Measurements from ENCODE around the gene POU3F1.

POU3F1 gene

GRCh38 chr1:38004284-38005108 lies 42.1 kb downstream of the POU3F1 start:
- no peak for DNase-seq (ENCODE audit: low read depth in 2 of 2)

DNA sequence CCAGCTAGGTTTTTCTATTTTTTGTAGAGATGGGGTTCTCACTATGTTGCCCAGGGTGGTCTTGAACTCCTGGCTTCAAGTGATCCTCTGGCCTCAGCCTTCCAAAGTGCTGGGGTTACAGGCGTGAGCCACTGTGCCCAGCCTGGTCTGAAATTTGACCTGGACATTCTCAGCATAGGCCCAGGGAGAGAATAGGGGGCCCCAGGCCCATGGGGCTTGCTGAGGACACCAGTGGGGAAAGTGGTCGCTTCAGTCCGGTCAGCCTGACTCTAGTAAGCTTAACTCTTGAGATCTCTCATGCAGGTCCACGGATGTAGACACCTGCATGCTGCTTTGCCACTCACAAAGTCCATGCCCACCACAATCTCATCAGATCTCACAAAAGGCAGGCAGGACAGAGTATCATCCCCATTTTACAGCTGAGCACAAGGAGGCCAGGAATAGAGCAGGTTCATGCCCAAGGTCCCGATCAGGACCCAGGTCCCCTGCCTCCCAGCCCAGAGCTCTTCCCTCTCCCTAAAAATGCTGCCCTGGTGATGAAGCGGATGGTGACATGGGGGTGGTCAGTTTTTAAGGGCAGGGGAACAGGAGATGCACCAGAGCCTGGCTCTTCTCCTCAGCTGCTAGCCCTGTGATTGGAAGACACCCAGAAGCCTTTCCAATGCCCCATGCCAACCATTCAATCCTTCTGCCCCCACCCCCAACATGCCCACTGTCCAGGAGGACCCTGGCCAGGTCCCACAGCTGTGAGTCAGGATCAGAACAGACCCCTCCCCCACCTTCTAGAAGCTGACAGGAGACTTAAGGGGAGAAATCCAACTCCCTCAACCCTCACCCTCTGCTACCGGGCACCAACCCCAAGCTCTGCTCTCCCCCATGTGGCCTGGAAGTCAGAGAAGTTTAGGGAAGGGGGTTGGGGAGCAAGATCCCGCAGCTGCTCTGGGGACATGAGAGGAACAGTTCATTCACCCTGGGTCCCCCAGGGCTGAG lies 43.0 kb downstream of the POU3F1 start:
- DNase-seq (ENCODE audit: low read depth in 2 of 2), result no peak

DNA sequence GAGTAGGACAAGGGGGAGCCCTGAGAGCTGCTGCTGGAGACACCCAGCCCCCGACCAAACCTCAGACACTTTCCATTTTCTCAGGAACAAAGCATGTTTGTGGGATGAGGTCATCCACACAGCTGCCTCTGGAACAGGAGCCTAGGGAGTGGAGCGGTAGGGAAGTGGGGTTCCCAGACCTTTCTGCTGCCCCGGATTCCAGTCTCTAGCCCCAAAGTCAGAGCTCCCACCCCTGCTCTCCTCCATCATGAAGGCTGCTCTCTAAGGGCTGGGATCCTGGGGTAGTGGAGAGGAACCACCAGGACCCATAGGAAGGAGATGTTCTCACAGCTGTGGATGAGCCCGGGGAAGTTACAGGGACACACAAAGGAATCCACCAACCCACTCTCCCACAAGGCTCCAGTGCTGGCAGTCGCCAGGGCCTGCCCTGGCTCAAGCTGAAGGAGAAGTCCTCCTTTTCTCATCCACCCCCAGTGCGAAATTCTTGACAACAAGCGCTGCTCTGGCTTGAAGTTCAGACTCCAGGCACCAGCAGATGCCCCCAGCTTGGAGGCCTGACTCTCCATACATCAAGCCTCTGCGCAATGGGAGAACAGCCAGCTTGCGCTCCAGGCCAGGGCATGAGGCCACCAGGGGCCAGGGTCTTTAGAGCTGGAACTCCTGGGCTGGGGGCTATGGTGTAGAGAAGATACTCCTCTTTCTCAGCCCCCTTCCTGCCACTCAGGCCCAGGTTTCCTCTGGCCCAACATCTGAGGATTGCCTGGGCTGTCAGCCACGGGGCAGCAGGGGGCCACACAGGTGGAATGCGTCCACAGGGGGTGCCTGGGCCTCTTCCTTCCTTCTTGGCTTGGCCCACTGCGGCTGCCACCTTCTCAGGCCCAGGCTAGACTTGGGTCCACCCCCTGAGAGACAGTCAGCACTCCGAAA lies 45.8 kb downstream of the POU3F1 start:
- no peak for DNase-seq (ENCODE audit: low read depth in 2 of 2)

DNA sequence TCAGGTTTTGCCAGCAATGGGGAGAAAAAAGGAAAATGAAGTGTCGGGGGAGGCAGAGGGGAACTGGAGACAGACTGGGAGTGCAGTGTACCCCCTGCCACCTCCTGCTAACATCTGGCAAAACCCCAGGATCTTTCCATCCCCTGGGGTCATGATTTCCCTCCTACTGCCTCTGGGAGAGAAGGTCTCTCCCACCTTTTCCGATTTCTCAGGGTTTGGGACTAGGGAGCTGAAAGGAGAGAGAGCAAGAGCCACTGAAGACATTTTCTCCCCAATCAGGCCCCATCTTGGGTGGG lies 46.4 kb downstream of the POU3F1 start:
- no peak for DNase-seq (ENCODE audit: low read depth in 2 of 2)

GRCh38 chr1:37999430-38000232 lies 47.0 kb downstream of the POU3F1 start:
- no peak for DNase-seq (ENCODE audit: low read depth in 2 of 2)

DNA sequence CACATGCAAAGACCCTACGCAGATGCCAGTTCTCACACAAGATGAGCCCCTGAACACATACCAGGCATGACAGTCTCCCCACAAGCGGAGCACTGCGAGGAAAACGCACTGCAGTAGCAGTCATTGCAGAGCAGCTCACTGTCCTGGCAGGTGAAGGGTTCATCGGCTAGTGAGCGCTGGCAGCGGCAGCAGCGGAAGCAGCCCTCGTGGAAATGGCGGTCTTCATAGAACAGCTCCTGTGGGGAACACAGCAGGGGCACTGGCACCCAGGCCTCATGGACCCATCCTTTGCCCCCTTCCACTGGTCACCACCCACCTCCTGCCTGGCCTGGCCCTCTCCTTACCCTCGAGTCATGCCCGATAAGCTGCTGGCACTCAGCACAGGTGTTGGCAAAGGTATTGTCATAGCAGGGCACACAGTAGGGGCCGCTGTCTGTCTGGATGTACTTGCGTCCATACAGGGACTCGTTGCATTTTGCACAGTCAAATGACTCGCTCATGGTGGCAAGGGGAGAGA lies 47.6 kb downstream of the POU3F1 start:
- DNase-seq (ENCODE audit: low read depth in 2 of 2), result no peak

- no peak for DNase-seq (ENCODE audit: low read depth in 2 of 2)
Observed at GRCh38 chr1:37998089-37998808, 48.3 kb downstream of the POU3F1 start.

- no peak for DNase-seq (ENCODE audit: low read depth in 2 of 2)
Observed at GRCh38 chr1:37997256-37998088, 49.1 kb downstream of the POU3F1 start.

DNA sequence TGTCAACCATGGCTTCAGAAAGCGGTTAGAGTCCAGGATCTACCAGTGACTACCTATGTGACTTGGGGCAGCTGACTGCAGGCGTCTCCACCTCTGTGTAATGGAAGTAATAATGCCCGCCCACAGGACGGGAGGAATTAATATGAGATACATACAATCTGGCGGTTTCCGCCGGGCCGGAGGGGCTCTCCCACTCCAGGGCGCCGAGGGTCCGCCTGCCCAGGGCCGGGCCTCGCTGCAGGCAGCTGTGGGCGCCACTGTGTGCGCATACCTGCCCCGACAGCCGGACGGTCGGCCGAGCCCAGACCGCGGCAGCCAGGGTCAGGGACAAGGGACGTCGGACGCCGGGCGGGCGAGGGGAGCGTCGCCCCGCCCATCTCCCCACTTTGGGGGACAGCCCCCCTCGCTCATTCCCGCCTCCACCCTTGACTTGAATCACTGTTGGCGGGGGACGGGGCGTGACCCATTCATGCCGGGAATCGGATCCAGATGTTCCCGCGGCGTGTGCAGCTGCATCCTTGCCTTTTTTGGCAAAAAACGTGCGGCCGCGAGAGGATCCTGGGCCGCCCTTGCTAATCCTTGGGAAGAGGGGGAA lies 50.7 kb downstream of the POU3F1 start:
- no peak for DNase-seq (ENCODE audit: low read depth in 2 of 2)

DNA sequence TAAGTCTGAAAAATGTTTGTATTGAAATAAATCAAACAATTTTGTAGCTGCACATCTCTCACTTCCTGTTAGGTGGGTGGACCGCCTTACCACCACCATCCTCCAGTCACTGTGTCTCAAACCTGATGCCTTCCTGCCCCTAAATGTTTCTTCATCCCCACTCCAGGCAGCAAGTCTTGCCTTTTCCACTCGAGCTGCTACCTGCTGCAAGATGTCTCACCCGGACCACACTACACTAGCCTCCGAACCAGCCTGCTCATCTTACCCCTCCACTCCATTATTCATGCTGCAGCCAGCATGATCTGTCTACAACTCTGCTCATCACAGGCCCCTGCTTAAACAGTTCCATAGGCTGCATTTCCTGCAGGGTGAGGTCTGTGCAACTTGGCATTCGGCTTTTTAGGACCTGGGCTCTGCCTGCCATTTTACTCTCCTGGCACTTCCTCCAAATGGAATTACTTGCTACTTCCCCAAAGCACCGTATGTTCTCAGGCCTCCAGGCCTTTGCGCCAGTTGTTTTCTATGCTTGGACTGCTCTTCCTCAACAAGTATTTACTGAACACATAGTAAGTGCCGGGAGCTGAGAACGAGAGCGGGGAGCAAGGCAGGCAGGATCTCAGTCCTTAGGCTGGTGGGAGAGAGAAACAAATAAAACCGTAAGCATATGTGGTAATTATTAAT lies 51.6 kb downstream of the POU3F1 start:
- DNase-seq (ENCODE audit: low read depth in 2 of 2), result no peak

All from stimulated activated CD4-positive, alpha-beta T cell treated with anti-CD3 and anti-CD28 coated beads, Interleukin-1b, Interleukin-23, amount 100 ng/mL, for 4 hours (primary cell).